ENCODE measurements around the gene UVRAG.
"Not testable (repeated sequence)": the region's sequence is repeated elsewhere in the genome, so short reads cannot be mapped to it uniquely, and the experiment has no call there.

UVRAG gene

DNA sequence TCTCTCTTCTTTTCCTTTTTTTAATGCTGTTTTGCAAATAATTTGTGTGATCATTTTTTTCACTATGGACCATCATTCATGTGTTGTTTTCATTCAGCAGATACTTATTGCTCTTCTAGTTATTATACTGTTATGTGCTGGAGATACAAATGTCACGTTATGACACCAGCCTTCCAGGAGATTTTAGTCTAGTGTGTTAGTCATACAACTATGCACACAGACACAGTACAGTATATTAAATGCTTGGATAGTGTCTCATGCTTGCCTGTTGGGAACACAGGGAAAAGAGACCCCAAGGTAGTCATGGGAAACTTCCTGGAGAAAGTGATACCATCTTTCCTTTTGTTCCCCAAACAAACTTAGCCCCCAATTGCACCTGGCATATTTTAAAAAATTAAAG, 116.1 kb downstream of the UVRAG start:
- H3K4me3 ChIP-seq (ENCODE audit: low read depth, low read length) = no peak overlapping the region
- H3K4me1 ChIP-seq (ENCODE audit: control insufficient read depth, insufficient read depth, low read length) = no peaks in the 10 kb centered on the region
- POLR2A ChIA-PET = no interaction called here
- H3K27ac ChIP-seq (ENCODE audit: extremely low read depth, low read depth, low read length) = no peak overlapping the region
- H3K9me3 ChIP-seq (ENCODE audit: control insufficient read depth, insufficient read depth, low read depth, low read length) = no peaks in the 10 kb centered on the region
- no peaks in the 10 kb centered on the region for H3K36me3 ChIP-seq (ENCODE audit: control insufficient read depth in 2 of 2, insufficient read depth in 1 of 2, low read length in 2 of 2)
- TF ChIP-seq ZNF473 (tag by site-specific recombination; IDR thresholded peaks at IDR 0.05) (no peak), RBAK (tag by site-specific recombination; IDR thresholded peaks at IDR 0.05) (no peak), ZNF169 (tag by site-specific recombination; IDR thresholded peaks at IDR 0.05) (no peak), ZNF558 (tag by site-specific recombination; IDR thresholded peaks at IDR 0.05) (no peak), ZNF623 (tag by site-specific recombination; IDR thresholded peaks at IDR 0.05) (no peak), ZFP41 (tag by site-specific recombination; IDR thresholded peaks at IDR 0.05; ENCODE audit: borderline replicate concordance) (no peak), ZNF280C (tag by site-specific recombination; IDR thresholded peaks at IDR 0.05) (no peak), HOXD13 (CRISPR knock-in tag; IDR thresholded peaks at IDR 0.05; ENCODE audit: borderline replicate concordance) (no peak), SETDB1 (IDR thresholded peaks at IDR 0.05; ENCODE audit: insufficient read length, low read length) (no peak), ZFP3 (tag by site-specific recombination; IDR thresholded peaks at IDR 0.05; ENCODE audit: low read depth) (no peak), ZNF311 (tag by site-specific recombination; IDR thresholded peaks at IDR 0.05; ENCODE audit: borderline replicate concordance) (no peak), KLF10 (tag by site-specific recombination; IDR thresholded peaks at IDR 0.05) (no peak), GFI1B (tag by site-specific recombination; IDR thresholded peaks at IDR 0.05) (no peak), ZNF19 (tag by site-specific recombination; IDR thresholded peaks at IDR 0.05; ENCODE audit: low read depth) (no peak)
- TF ChIP-seq, protein P1, sequence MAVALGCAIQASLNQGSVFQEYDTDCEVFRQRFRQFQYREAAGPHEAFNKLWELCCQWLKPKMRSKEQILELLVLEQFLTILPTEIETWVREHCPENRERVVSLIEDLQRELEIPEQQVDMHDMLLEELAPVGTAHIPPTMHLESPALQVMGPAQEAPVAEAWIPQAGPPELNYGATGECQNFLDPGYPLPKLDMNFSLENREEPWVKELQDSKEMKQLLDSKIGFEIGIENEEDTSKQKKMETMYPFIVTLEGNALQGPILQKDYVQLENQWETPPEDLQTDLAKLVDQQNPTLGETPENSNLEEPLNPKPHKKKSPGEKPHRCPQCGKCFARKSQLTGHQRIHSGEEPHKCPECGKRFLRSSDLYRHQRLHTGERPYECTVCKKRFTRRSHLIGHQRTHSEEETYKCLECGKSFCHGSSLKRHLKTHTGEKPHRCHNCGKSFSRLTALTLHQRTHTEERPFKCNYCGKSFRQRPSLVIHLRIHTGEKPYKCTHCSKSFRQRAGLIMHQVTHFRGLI (tag by site-specific recombination; IDR thresholded peaks at IDR 0.05) = no peak
- CTCF ChIA-PET = no interaction called here

GRCh38 chr11:75933736-75934135, 118.7 kb downstream of the UVRAG start:
- H3K36me3 ChIP-seq (ENCODE audit: control insufficient read depth in 2 of 2, insufficient read depth in 1 of 2, low read length in 2 of 2); H3K9me3 ChIP-seq (ENCODE audit: control insufficient read depth, insufficient read depth, low read depth, low read length); POLR2A ChIA-PET; H3K4me3 ChIP-seq (ENCODE audit: low read depth, low read length); H3K27ac ChIP-seq (ENCODE audit: extremely low read depth, low read depth, low read length); H3K4me1 ChIP-seq (ENCODE audit: control insufficient read depth, insufficient read depth, low read length): not testable (repeated sequence)
- CTCF ChIA-PET = interaction anchor here (0.6 kb wide), 1 partner anchor 35 kb away, joined by 3 read pairs; no protein-coding TSS in a partner anchor

DNA sequence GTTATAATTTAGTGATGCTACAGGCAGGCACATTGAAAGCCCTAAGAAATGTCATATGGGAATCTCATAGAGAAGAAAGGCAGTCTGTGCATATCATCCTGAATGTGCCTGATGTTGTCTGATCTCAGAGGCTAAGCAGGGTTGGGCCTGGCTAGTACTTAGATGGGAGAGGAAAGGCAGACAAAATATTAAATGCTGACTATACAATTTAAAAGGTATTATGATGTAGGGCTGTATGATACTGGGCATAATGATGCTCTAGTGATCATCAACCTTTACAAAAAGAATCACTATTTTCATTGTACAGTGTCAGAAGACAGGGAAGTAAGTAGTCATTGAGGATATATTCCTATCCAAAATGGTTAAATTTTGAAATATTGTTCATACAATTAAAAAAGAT, 119.8 kb downstream of the UVRAG start:
- Histone ChIP-seq H3K4me1 (ENCODE audit: control insufficient read depth, insufficient read depth, low read length) (no peaks in the 10 kb centered on the region), H3K9me3 (ENCODE audit: control insufficient read depth, insufficient read depth, low read depth, low read length) (no peaks in the 10 kb centered on the region), H3K4me3 (ENCODE audit: low read depth, low read length) (no peak overlapping the region), H3K36me3 (ENCODE audit: control insufficient read depth in 2 of 2, insufficient read depth in 1 of 2, low read length in 2 of 2) (no peaks in the 10 kb centered on the region), H3K27ac (ENCODE audit: extremely low read depth, low read depth, low read length) (no peak overlapping the region)
- ChIA-PET CTCF (interaction anchor here (0.9 kb wide), 1 partner anchor 217 kb away, joined by 4 read pairs; no protein-coding TSS in a partner anchor), POLR2A (no interaction called here)
- TF ChIP-seq ZNF239 (tag by site-specific recombination; IDR thresholded peaks at IDR 0.05) (no peak), ZNF76 (tag by site-specific recombination; IDR thresholded peaks at IDR 0.05; ENCODE audit: borderline replicate concordance, low read depth) (no peak), ZNF624 (tag by site-specific recombination; IDR thresholded peaks at IDR 0.05) (no peak), ZBTB48 (tag by site-specific recombination; IDR thresholded peaks at IDR 0.05) (no peak), PRDM10 (tag by site-specific recombination; IDR thresholded peaks at IDR 0.05) (no peak), YY2 (tag by site-specific recombination; IDR thresholded peaks at IDR 0.05) (no peak)

Measured in HEK293 (cell line).